K562 (cell line): ENCODE measurements around the gene HOXB3. TPM values are rescaled to one million over a fixed set of nuclear protein-coding genes. Genes with fewer than 3 reads are reported as not detected.

ENCODE experiments used
- ATAC-seq: fragments of 200-7000 bp; cut with Tn5 transposase; 3 replicates; pipeline ENCODE4 v1.9.1; 2020; ENCODE audit warnings: moderate library complexity
- BruUV-seq: library from RNA; stranded (reverse); fragments of 400-500 nt; replicated peaks from 2 replicates; lab custom pipeline; 2021; lab: Mats Ljungman, UMichigan
- CTCF ChIA-PET: fragments of 300-600 bp; formaldehyde crosslinking; extraction: SDS; loops from one replicate; lab custom pipeline; 2021; ENCODE audit warnings: low intra/inter-chr PET ratio; lab: Yijun Ruan, JAX
- POLR2A ChIA-PET: fragments of 300-600, 350-650 bp; sonication (Branson Sonifier 250); formaldehyde crosslinking; extraction: SDS; loops from one replicate; lab custom pipeline; 2021; ENCODE audit warnings: antibody characterized with exemption, inconsistent platforms; lab: Yijun Ruan, JAX
- DNase-seq, 4 experiments: peaks; one replicate each; pipeline versions ENCODE4 v3.0.0 to v3.0.0-alpha.2; 2011 to 2018; ENCODE audit warnings: low spot score in 3 of 4, mixed read lengths in 3 of 4; ENCODE audit errors: extremely low read depth in 1 of 4
- FAIRE-seq: peaks from 2 replicates; lab custom pipeline; 2011; peaks lifted over from hg19 to GRCh38; lab: Jason Lieb, UNC
- H2AFZ ChIP-seq: 2 replicates; pipeline ENCODE4 v1.6.0; 2011; ENCODE audit warnings: low read depth, low read length, control low read depth, inconsistent platforms
- H3K27ac ChIP-seq: fragments of 200-600 bp; 3 replicates; pipeline ENCODE4 v1.8.0; 2011; ENCODE audit warnings: low read depth, mild to moderate bottlenecking, control low read depth, inconsistent platforms, low read length, moderate library complexity, mixed read lengths; ENCODE audit errors: extremely low read depth
- H3K27me3 ChIP-seq, 2 experiments: fragments of 300-600 bp in 1 of 2; 2 replicates in 1 of 2; 3 replicates in 1 of 2; pipeline versions ENCODE4 v1.6.0 to v1.8.0; 2011; ENCODE audit warnings: inconsistent platforms in 2 of 2, low read length in 2 of 2, mild to moderate bottlenecking in 1 of 2, mixed read lengths in 1 of 2, moderate library complexity in 1 of 2; ENCODE audit not compliant: control insufficient read depth in 2 of 2, insufficient read depth in 2 of 2
- H3K36me3 ChIP-seq: fragments of 300-600 bp; 3 replicates; pipeline ENCODE4 v1.8.0; 2011; ENCODE audit warnings: mild to moderate bottlenecking, low read length, inconsistent platforms; ENCODE audit not compliant: control insufficient read depth, insufficient read depth
- H3K4me1 ChIP-seq, 2 experiments: fragments of 200-600 bp in 1 of 2; replicated peaks in 1 of 2; 2 replicates in 1 of 2; 3 replicates in 1 of 2; pipeline versions ENCODE4 v1.5.1 to v1.8.0; 2011; ENCODE audit warnings: inconsistent platforms in 2 of 2, low read length in 2 of 2, mild to moderate bottlenecking in 1 of 2, mixed read lengths in 1 of 2, moderate library complexity in 1 of 2; ENCODE audit not compliant: control insufficient read depth in 2 of 2, insufficient read depth in 2 of 2
- H3K4me2 ChIP-seq: 2 replicates; pipeline ENCODE4 v1.6.1; 2011; ENCODE audit warnings: low read length, control low read depth, inconsistent platforms, mixed read lengths; ENCODE audit not compliant: insufficient read depth
- H3K4me3 ChIP-seq: fragments of 200-600 bp; sonication (generic), shearing (Covaris generic); 2 replicates; pipeline ENCODE4 v1.5.1; 2016; ENCODE audit warnings: control low read depth, inconsistent platforms
- H3K79me2 ChIP-seq: fragments of 200-600 bp; 3 replicates; pipeline ENCODE4 v1.8.0; 2011; ENCODE audit warnings: low read length, inconsistent platforms; ENCODE audit not compliant: control insufficient read depth, insufficient read depth
- H3K9ac ChIP-seq, 2 experiments: 2 replicates each; pipeline versions ENCODE4 v1.6.0 to v1.6.1; 2011; ENCODE audit warnings: low read depth in 2 of 2, low read length in 2 of 2, control low read depth in 1 of 2, inconsistent platforms in 1 of 2, mild to moderate bottlenecking in 1 of 2, mixed read lengths in 1 of 2; ENCODE audit not compliant: insufficient read depth in 1 of 2
- H3K9me1 ChIP-seq: one replicate; pipeline ENCODE4 v1.6.0; 2011; ENCODE audit warnings: inconsistent platforms, mild to moderate bottlenecking, low read length, moderate library complexity; ENCODE audit not compliant: control insufficient read depth, insufficient read depth
- H3K9me3 ChIP-seq: replicated peaks from 2 replicates; pipeline ENCODE4 v1.5.1; 2011; ENCODE audit warnings: low read depth, low read length, inconsistent platforms; ENCODE audit not compliant: control insufficient read depth, insufficient read depth
- H4K20me1 ChIP-seq: replicated peaks from 2 replicates; pipeline ENCODE4 v1.6.1; 2011; ENCODE audit warnings: low read length, inconsistent platforms, mixed read lengths; ENCODE audit not compliant: control insufficient read depth, insufficient read depth
- ATF7 ChIP-seq: fragments of 450-650 bp; IDR thresholded peaks from 2 replicates; pipeline ENCODE4 v1.7.1; 2014; ENCODE audit warnings: mild to moderate bottlenecking, moderate library complexity
- CEBPB ChIP-seq: fragments of 450-650 bp; IDR thresholded peaks from 2 replicates; pipeline ENCODE4 v1.6.1; 2016; ENCODE audit warnings: missing genetic modification characterization, missing compliant biosample characterization
- CREM ChIP-seq: IDR thresholded peaks from 2 replicates; pipeline ENCODE4 v1.6.1; 2014; ENCODE audit warnings: antibody characterized with exemption, low read depth
- E2F6 ChIP-seq, 2 experiments: IDR thresholded peaks; 2 replicates each; pipeline ENCODE4 v1.6.1; 2011; ENCODE audit warnings: borderline replicate concordance in 1 of 2, control low read depth in 1 of 2, low read depth in 1 of 2, low read length in 1 of 2, mild to moderate bottlenecking in 1 of 2, mixed read lengths in 1 of 2, moderate library complexity in 1 of 2; ENCODE audit not compliant: insufficient read depth in 1 of 2, insufficient read length in 1 of 2, poor library complexity in 1 of 2, severe bottlenecking in 1 of 2; ENCODE audit errors: extremely low read depth in 1 of 2
- HDAC2 ChIP-seq: fragments of 450-650 bp; IDR thresholded peaks from 2 replicates; pipeline ENCODE4 v1.6.1; 2016; ENCODE audit warnings: mild to moderate bottlenecking
- JUN ChIP-seq, 2 experiments: sonication (generic) in 1 of 2; formaldehyde crosslinking in 1 of 2; IDR thresholded peaks; 2 replicates each; pipeline versions ENCODE4 v1.6.1 to v1.8.0; 2012 to 2022; ENCODE audit warnings: borderline replicate concordance in 2 of 2, mild to moderate bottlenecking in 2 of 2, improper control_type of control experiment in 1 of 2, low read depth in 1 of 2, low read length in 1 of 2, missing genetic modification reagents in 1 of 2
- NFE2 ChIP-seq: IDR thresholded peaks from 2 replicates; pipeline ENCODE4 v1.6.1; 2014; ENCODE audit warnings: antibody characterized with exemption, low read depth
- POLR2H ChIP-seq: IDR thresholded peaks from 2 replicates; pipeline ENCODE4 v1.6.1; 2016; ENCODE audit warnings: missing genetic modification characterization, low read depth, mild to moderate bottlenecking, control low read depth, missing compliant biosample characterization, moderate library complexity
- PRMT5 ChIP-seq: sonication (generic); formaldehyde crosslinking; IDR thresholded peaks from 2 replicates; pipeline ENCODE4 v1.5.0; 2020; ENCODE audit warnings: missing genetic modification reagents
- SMARCA5 ChIP-seq: fragments of 450-650 bp; IDR thresholded peaks from 2 replicates; pipeline ENCODE4 v1.6.1; 2016
- USF1 ChIP-seq: sonication (generic); formaldehyde crosslinking; IDR thresholded peaks from 2 replicates; pipeline ENCODE4 v1.9.0; 2022; ENCODE audit warnings: mild to moderate bottlenecking, missing genetic modification reagents
- ZC3H4 ChIP-seq: sonication (generic); formaldehyde crosslinking; IDR thresholded peaks from 2 replicates; pipeline ENCODE4 v1.9.0; 2021; ENCODE audit warnings: missing genetic modification reagents, borderline replicate concordance
- ZNF280B ChIP-seq: fragments of 250-450 bp; sonication (Bioruptor Pico); IDR thresholded peaks from 2 replicates; pipeline ENCODE4 v1.5.1; 2021; ENCODE audit warnings: mild to moderate bottlenecking
- ZNF511 ChIP-seq: sonication (generic); formaldehyde crosslinking; IDR thresholded peaks from 2 replicates; pipeline ENCODE4 v1.8.0; 2022; ENCODE audit warnings: mild to moderate bottlenecking, missing genetic modification reagents
- ZNF766 ChIP-seq: fragments of 200-800 bp; sonication (Bioruptor generic); conservative IDR thresholded peaks from 2 replicates; pipeline ENCODE4 v1.6.1; 2016; ENCODE audit warnings: missing genetic modification characterization, missing compliant biosample characterization
- WGBS: fragments of 100-300 bp; shearing (Covaris generic); methylation state at CpG from one replicate; pipeline ENCODE4 v1.1.6; 2016; ENCODE audit warnings: low coverage, mixed read lengths; ENCODE audit not compliant: insufficient coverage; ENCODE audit errors: missing lambda C conversion rate; 5-methylcytosine and 5-hydroxymethylcytosine counted together
- in situ Hi-C: fragments of 300-500 bp; cut with MboI; formaldehyde crosslinking; loops from 4 replicates; pipeline ENCODE4 v1.15.0; 2018; ENCODE audit warnings: inconsistent platforms, mixed read lengths
- intact Hi-C: fragments of 100-400 bp; cut with micrococcal nuclease; formaldehyde crosslinking; loops from 2 replicates; pipeline ENCODE4 v1.14.2; 2022
- polyA plus RNA-seq, 8 experiments: library from polyadenylated mRNA; depleted of rRNA in 4 of 8; stranded (reverse) in 5 of 8; unstranded in 3 of 8; fragments of >200 nt; fragmentation: Nextera tagmentation in 2 of 8; fragmentation: Illumina TruSeq in 1 of 8; extraction: Ambion mirVana in 2 of 8; extraction: Trizol in 1 of 8; gene quantifications; 2 replicates each; pipeline versions ENCODE4 v1.2.1 to v1.2.3, GENCODE V29; 2011 to 2014; ENCODE audit warnings: inconsistent platforms in 1 of 8, missing spikeins in 1 of 8
- total RNA-seq, 7 experiments: library from RNA; depleted of rRNA in 6 of 7; stranded (reverse); fragments of >200 nt in 6 of 7; fragmentation: Illumina TruSeq in 2 of 7; extraction: Trizol in 2 of 7; gene quantifications; 2 replicates each; pipeline versions ENCODE4 v1.2.1 to v1.2.3, GENCODE V29; 2011 to 2021; ENCODE audit warnings: low replicate concordance in 1 of 7

Gene HOXB3
- total and polyA plus RNA-seq, 9 of the 15 experiments (the other 6 are each of a cell fraction or from before 2014, with no cell fraction given), result 2.4 to 41.3 (median 20.2) TPM

- H3K36me3 ChIP-seq, result peaks cover 73% of the 10 kb centered on the region; the same call in 2 of the 3 replicates
- FAIRE-seq (peak; percentile 98), ATAC-seq (peak; percentile 83), DNase-seq (peak; percentile 75 to 93 (median 84))
- no peaks in the 10 kb centered on the region for H3K9me3 ChIP-seq
- peak overlapping the region; percentile 64; the same call in 1 of the 2 replicates for H2AFZ ChIP-seq
- whole genome bisulfite sequencing, result 0% methylated on average over 9 of the region's 36 CpGs
- POLR2A ChIA-PET, result interaction anchor here (0.7 to 3.4 kb wide), 9 partner anchors 9 to 1266 kb away, joined by 3 to 21 read pairs (median 4); no protein-coding TSS in a partner anchor
- CTCF ChIA-PET, result no interaction called here
- H3K27ac ChIP-seq, result peak overlapping the region; percentile 93
- intact Hi-C loops (no loop called here), in situ Hi-C loops (no loop called here)
- peak overlapping the region; percentile 79 for H3K4me2 ChIP-seq
- H3K79me2 ChIP-seq, result peaks cover 49% of the 10 kb centered on the region
- H3K4me3 ChIP-seq, result peak overlapping the region; percentile 30
- H3K27me3 ChIP-seq, result no peaks in the 10 kb centered on the region
- H3K9me1 ChIP-seq, result no peaks in the 10 kb centered on the region
- BruUV-seq, result no TSS peak
- peak overlapping the region; percentile 57 to 90 for H3K9ac ChIP-seq
- H3K4me1 ChIP-seq, result peaks cover 47 to 56% of the 10 kb centered on the region in 2 experiments
- no peaks in the 10 kb centered on the region for H4K20me1 ChIP-seq
- TF ChIP-seq E2F6 (IDR thresholded peaks at IDR 0.05; ENCODE audit: borderline replicate concordance in 1 of 2, extremely low read depth in 1 of 2, insufficient read depth in 1 of 2, insufficient read length in 1 of 2, low read depth in 1 of 2, low read length in 1 of 2, poor library complexity in 1 of 2, severe bottlenecking in 1 of 2), result no peak
- TF ChIP-seq SMARCA5, result no peak
- peak; percentile 30; the same call in 1 of the 2 replicates for TF ChIP-seq HDAC2
- no peak for TF ChIP-seq USF1 (CRISPR knock-in tag)
- TF ChIP-seq ZNF280B, result no peak
- TF ChIP-seq CREM, result peak; percentile 63
- peak; percentile 92 for TF ChIP-seq ATF7
- no peak for TF ChIP-seq CEBPB (tag)
- no peak for TF ChIP-seq ZNF511 (CRISPR knock-in tag)
- peak; percentile 83 for TF ChIP-seq ZNF766 (CRISPR knock-in tag)
- no peak for TF ChIP-seq JUN (IDR thresholded peaks at IDR 0.05; ENCODE audit: borderline replicate concordance, low read depth, low read length)
- TF ChIP-seq JUN (CRISPR knock-in tag; IDR thresholded peaks at IDR 0.05; ENCODE audit: borderline replicate concordance), result no peak
- TF ChIP-seq NFE2, result no peak
- no peak for TF ChIP-seq ZC3H4
- TF ChIP-seq PRMT5 (CRISPR knock-in tag), result no peak
- peak; percentile 68 for TF ChIP-seq POLR2H (tag)
These were observed 34.5 kb downstream of the HOXB3 start for GRCh38 chr17:48555258-48556228.
